Stimulated activated naive CD8-positive, alpha-beta T cell treated with anti-CD3 and anti-CD28 coated beads, Interleukin-15, Interleukin-2, amounts not matched to agents 100 U/mL and 50 U/mL, for 24 hours (primary cell): ENCODE measurements around the gene CCDC92.

Source experiments
- ATAC-seq: fragments of 150-1000 bp; cut with Tn5 transposase; one replicate; pipeline ENCODE4 v1.10.0; 2021
- DNase-seq: peaks from one replicate; pipeline ENCODE4 v3.0.0; 2021

CCDC92 gene

DNA sequence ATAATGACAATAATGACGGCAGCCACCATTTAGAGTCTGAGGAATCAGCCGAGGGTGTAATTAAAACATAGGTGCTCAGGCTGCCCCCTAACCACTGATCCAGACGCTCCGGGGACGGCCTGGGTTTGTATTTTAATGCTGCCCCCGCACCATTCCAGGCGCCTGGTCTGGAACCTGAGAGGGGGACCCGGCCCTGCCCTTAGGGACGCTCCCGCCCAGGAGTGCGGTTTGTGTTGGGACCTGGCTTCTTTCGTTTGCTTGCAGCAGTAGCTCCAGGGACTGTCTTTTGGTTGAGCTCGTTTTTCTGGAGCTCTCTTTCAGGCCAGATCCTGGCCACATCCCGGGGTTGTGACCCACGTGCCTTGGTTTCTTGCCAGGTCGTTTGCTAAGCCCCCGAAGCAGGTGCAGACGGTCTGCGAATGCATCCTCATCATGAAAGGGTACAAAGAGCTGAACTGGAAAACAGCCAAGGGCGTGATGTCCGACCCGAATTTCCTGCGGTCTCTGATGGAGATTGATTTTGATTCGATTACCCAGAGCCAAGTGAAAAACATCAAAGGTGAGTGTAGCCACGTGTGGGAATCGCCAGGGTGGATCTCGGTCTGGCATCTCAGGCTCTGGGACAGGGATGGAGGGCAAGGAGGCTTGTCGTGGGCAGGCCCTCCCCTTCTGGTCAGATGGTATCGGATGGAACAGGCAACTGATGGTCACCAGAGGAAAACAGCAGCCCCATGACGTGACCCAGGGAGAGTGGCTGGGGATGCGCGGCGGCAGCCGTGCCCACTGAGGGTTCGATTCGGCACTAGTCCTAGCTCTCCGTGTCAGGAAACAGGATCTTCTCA is 63.5 kb downstream of the CCDC92 start:
- ATAC-seq (no peak), DNase-seq (no peak)

DNA sequence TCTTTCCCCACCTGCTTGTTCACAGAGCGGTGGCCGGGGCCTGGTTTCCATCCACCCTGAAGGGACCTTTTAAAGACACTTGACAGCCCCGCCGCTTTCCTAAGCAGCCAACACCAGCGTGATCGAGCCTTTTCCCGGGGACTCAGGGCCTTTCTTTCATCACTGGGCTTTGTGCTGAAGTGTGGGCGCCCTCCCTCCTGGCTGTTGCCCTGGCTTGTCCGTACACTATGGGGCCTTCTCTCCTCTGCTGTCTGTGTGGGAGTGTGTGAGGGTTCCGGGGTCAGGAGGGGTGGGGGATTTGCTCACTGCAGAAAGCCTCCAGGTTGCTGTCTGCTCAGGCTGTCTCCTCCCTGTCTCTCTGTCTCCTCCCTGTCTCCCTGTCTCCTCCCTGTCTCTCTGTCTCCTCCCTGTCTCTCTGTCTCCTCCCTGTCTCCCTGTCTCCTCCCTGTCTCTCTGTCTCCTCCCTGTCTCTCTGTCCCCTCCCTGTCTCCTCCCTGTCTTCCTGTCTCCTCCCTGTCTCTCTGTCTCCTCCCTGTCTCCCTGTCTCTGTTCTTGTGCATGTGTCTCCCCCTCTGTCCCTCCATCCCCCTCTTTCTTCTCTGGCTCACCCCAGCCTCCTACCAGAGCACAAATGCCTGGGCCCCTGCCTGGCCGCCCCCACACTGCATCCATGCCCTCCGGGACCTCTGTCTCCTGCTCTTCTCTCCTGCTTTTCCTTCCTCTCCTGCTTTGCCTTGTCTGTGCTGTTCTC is 64.7 kb downstream of the CCDC92 start:
- DNase-seq (no peak), ATAC-seq (no peak)

DNA sequence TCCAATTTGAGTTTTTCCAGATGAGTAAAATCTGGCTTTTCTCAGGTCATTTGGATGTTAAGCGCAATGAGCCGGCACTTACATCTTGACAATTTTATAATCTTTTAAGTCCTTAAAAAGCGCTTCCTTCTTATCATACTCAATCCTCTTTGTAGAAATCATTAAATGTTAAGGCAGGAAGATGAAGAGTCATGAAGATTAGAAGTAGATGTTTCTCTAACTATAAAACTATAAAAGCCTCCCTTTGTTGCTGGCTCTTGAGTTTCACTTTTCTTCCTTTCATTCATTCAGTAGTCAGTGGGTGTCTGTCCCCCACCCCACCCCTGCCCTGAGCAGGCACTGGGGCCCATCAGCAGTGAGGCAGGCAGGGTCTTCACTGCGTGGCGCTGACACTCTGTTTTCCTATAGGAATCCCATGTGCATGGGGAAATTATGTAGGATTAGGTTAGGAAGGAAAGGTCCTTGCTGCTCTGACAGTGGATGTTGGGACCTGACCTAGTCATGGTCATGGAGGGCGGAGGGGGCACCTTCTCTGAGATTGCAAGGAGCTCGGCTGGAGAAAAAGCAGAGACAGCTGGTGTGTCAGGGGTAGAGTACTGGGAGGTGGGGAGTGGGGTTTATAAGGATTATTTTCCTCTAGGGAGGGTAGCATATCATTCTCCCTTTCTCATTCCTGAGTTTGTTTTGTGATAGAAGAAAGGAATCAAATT is 65.8 kb downstream of the CCDC92 start:
- ATAC-seq (no peak), DNase-seq (no peak)

DNA sequence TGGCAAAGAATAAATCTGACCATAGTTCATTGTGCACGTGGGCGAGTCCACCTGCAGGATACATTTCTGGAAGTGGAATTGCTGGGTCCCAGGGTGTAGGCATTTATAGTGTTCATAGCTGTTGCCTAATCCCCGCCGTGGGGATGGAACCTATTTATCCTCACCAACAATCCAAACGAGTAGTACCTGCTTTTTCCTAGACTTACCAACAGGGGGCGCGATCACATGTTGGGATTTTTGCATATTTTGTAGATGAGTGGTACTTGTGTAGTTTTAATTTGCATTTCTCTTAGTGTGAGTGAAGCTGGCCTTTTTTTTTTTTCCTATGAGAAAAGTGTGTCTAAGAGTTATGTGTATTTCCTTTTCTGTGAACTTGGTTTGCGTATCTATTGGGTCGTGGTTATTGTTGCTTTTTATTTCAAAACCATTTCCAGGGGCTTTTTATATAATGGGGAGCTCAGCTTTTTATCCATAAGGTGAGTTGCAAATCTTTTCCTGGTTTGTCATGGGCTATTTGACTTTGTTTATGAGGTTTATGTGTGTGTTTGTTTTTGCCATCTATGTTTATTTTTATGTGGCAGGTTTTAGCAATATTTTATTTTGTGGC is 67.2 kb downstream of the CCDC92 start:
- no peak for ATAC-seq
- peak; percentile 67 for DNase-seq

DNA sequence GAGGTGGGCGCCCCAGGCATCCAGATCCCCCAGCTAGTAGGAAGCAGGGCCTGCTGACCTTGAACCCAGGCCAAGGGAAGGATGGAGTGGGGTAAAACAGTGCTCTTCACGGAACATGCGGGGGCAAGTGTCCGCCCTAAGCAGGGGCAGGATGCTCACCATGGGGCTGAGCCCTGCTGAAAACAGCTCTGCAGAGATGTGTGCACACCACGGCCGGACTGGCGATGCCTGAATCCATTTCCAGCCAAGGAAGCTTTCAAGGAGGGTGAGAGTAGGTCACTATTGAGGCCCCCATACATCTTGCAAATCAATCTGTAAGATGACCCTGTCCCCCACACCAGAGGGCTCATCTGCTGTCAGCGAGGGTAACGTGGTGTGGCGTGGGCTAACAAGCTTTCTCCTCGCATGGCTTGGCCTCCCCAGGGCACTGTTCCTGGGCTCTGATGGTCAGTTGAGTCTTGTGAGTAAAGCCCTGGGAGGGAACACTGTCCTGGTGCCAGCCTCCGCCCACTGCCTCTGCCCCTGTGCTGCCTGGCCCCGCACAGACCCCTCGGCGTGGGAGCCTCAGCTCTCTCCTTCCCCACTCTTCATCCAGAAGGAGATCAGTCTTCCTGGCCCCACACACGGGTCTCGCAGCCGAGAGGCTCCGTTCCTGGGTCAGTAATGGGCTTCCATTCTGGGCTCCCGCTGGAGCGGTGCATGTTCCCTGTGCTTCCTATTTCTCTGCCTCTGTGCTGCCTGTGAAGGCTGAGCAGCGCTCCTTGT is 69.1 kb downstream of the CCDC92 start:
- ATAC-seq, result no peak
- DNase-seq, result no peak

DNA sequence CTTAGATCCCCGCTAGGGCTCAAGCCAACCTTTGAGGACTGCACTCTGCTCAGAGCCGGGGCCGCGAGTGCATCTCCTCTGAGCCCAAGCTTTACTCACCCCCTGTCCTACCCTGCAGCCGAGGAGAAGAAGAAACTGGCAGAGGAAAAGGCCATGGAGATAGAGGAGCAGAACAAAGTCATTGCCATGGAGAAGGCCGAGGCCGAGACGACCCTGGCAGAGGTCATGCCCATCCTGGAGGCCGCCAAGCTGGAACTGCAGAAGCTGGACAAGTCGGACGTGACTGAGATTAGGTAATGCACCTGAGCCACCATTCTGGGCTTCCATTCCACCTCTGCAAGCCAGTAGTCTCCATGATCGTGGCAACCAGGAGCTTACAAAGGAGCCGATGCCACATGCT is 69.8 kb downstream of the CCDC92 start:
- no peak for DNase-seq
- ATAC-seq, result no peak

DNA sequence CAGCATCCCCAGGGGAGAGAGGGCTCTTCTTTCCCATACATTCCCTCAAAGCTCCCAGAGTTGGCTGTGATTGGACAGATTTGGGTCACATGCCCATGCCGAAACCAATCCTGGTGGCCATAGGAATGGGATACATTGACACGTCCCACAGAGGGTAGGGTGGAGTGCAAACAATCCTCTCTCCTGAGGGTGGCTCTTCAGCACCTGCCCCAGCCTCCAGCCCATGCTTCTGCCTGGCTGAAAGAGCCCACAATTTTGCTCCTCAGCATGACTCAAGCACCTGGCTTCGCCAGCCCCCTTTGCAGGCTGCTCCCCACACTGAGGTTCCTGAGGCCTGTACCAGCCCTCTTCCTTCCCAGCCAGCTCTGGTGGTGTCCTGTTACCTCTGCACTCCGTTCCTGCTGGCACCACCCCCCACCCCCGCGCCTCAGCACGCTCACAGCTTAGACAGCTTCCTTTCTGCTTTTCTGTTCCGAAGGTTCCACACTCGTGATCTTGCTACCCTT is 71.7 kb downstream of the CCDC92 start:
- DNase-seq (peak; percentile 28), ATAC-seq (peak; percentile 62)

DNA sequence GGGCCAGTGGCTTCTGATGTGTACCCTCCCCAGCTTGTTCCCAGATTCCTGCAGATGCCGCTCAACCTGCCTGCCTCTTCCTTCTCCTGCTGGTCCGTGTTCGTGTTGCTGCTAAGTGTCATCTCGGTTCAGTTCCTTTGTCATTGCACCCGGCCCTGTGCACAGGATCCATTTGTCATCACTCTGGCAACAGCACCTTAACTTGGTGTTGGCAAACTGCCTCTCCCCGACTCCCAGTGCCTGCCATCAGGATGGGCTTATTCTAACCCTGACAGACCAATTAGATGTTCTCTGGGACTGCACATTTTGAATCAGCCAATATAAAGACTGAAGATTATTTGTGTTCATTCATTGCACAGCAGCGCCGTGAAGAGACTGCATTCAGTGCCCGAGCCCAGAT is 73.3 kb downstream of the CCDC92 start:
- no peak for ATAC-seq

DNA sequence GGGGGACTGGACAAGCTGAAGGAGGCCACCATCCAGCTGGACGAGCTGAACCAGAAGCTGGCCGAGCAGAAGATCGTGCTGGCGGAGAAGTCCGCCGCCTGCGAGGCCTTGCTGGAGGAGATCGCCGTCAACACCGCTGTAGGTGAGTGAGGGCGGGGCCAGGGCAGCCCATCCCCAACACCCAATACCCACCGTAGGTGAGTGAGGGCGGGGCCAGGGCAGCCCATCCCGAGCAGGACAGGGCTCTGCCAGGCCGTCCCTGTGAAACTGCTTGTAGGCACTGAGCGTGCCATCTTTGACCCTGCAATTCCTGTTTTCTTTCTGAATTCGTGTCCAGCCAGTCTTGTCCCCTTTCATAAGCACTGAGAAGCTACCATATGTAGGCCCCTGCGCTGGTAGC is 74.0 kb downstream of the CCDC92 start:
- ATAC-seq (no peak), DNase-seq (no peak)

More for the DNA sequence above, 73.3 kb downstream of the CCDC92 start:
- DNase-seq, result no peak

DNA sequence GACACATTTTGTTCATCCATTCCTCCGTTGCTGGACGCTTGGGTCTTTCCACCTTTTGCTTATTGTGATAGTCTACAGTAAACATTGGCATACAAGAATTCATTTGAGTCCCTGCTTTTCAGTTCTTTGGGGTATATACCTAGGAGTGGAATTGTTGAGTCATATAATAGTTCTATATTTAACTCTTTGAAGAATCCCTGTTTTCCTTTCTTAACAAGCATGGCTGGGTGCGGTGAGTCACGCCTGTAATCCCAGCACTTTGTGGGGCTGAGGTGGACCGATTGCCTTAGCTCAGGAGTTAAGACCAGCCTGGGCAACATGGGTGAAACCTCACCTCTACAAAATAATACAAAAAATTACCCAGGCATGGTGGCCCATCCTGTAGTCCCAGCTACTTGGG is 75.4 kb downstream of the CCDC92 start:
- DNase-seq, result no peak

DNA sequence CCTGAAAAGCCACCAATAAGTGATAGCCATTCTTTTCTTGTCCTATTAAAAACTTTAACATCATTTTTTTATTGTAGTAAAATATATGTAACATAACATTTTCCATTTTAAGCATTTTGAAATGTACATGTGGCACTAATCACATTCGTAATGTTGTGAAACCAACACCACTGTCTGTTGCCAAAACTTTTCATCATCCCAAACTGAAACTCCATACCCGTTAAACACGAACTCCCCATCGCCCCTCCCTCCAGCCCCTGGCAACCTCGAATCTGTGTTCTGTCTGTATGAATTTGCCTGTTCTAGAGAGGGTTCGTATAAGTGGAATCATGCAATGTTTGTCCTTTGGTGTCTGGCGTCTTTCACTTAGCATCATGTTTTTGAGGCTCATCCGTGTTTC is 75.9 kb downstream of the CCDC92 start:
- no peak for ATAC-seq
- no peak for DNase-seq

More for the DNA sequence above, 75.4 kb downstream of the CCDC92 start:
- no peak for ATAC-seq

DNA sequence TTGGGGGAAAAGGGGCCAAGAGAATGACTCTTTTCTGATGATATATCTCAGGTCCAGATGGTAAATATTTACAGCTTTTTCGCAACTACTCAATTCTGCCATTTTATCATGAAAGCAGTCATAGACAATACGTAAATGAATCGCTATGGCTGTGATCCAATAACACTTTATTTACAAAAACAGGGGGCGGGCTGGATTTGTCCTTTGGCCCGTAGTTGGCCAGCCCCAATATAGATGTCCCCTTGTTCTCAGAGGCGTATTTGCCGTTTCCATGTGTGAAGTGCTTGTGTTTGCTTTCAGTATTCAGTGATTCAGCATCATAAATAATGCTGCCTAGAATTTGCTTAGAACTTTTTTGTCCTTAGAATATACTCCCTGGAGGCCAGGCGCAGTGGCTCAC is 77.2 kb downstream of the CCDC92 start:
- ATAC-seq, result no peak
- no peak for DNase-seq

DNA sequence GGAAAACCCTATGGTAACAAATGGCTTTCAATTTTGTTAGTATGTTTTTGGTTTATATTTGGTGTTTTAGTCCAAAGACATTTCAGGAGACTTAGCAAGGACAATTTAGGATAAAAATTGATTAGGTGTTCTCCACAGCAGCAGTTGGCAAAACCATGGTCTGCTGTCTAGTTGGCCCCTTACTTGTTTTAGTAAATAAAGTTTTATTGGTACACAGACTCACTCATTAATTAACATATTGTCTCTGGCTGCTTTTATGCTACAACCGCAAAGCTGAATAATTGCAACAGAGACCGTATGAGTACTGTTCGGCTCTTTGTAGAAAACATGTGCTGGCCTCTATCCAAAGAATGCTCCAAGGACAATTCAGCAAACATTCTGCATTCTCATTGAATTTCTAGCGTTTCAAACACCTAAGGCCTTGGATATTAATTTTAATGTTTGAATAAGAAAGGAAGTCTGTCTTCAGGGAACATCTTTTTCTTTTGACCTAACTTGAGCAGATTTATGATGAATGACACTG is 77.7 kb downstream of the CCDC92 start:
- DNase-seq (no peak), ATAC-seq (no peak)

DNA sequence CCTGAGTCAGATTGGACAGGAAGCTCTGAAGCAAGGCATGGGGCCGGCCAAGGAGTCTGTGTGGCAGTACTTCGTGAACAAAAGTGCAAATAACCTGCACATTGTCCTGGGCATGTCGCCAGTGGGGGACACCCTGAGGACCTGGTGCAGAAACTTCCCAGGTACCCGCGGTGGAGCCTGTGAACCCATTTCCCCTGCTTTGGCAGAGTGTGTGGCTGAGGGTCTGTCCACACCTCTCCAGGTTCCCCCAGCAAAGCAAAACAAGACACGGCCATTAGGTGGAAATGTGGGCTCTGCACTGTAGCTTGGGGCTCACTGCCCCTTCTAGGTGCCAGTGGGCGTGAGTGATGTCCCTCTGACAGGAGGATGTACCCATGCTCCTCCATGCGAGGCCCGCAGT is 79.4 kb downstream of the CCDC92 start:
- no peak for ATAC-seq
- DNase-seq, result no peak

DNA sequence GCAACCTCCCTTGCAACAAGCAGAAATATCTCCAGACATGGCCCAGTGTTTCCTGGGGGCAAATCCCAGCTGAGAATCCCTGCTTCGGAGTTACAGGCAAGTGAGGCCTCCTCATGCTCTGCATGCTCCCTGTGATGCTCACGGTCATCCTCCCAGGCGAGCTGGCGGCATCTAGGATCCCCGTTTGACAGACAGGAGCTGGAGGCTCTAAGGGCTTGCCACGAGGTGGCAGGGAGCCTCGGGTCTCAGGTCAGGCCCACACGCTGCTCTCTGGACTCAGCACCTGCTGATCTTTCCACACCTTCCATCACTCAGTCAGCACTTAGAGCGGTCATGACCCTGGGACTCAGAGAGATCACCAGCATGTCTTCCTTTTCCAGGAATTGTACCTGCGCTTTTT is 79.8 kb downstream of the CCDC92 start:
- no peak for DNase-seq
- ATAC-seq, result no peak

DNA sequence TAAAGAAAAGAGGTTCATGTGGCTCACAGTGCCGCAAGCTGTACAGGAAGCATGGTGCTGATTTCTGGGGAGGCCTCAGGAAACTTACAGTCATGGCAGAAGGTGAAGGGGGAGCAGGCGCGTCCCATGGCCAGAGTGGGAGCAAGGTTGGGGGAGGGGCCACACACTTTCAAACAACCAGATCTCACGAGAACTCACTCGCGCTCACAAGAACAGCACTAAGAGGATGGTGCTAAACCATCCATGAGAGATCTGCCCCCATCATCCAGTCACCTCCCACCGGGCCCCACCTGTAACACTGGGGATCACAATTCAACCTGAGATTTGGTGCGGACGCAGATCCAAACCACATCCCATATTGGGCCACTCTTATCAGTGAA is 80.5 kb downstream of the CCDC92 start:
- no peak for DNase-seq
- ATAC-seq, result no peak

DNA sequence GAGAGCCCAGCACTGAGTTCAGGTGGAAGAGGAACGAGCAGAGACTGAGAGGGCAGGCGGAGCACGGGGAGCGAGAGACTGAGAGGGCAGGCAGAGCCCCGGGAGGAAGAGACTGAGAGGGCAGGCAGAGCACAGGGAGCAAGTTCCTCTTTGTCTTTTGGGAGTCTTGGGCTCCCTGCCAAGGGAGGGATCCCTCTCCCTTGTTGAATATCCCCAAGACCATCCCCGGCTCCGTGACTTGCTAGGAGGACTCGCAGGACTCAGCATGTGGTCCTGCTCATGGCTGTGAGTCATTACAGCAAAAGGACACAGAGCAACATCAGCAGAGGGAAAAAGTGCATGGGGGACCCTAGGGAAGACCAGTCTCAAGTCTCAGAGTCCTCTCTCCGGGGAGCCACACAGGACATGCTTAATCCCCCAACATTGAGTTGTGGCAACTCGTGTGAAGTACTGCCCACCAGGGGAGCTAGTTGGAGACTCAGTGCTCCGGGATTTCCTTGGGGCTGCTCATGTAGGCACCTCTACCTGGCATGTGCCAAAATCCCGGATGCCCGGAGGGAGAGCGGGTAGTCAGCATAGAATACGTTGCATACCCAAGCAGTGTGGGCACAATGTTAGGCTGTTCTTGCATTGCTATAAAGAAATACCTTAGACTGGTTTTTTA is 81.0 kb downstream of the CCDC92 start:
- peak; percentile 19 for ATAC-seq
- DNase-seq, result no peak

DNA sequence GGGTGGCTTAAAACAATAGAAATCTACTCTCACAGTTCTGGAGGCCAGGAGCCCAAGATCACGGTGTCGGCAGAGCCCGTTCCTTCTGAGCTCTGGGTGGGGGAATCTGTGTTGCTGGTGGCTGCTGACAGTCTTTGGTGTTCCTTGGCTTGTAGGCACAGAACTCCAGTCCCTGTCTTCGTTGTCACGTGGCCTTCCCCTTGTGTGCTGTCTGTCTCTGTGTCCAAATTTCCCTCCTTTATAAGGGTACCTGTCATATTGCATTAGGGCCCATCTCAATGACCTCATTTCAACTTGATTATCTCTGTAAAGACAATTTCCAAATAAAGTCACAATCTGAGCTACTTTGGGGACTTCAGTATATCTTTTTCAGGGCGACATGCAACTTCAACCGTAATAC is 81.6 kb downstream of the CCDC92 start:
- no peak for ATAC-seq
- DNase-seq, result no peak

DNA sequence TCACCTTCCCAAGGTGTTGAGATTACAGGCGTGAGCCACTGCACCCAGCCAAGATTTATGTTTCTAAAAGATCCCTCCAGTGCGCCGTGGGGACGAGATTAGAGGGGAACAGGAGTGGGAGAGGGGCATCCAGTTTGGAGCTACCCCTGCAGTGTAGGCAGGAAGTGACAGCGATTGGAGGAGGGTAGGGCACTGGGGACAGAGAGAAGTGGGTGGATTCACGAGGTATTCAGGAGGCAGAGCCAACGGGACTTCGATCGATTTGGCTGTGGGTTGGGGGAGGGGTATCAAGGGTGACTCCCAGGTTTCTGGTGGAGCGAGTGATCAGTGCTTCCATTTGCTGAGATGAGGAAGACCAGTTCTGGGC is 82.1 kb downstream of the CCDC92 start:
- ATAC-seq (no peak), DNase-seq (no peak)

DNA sequence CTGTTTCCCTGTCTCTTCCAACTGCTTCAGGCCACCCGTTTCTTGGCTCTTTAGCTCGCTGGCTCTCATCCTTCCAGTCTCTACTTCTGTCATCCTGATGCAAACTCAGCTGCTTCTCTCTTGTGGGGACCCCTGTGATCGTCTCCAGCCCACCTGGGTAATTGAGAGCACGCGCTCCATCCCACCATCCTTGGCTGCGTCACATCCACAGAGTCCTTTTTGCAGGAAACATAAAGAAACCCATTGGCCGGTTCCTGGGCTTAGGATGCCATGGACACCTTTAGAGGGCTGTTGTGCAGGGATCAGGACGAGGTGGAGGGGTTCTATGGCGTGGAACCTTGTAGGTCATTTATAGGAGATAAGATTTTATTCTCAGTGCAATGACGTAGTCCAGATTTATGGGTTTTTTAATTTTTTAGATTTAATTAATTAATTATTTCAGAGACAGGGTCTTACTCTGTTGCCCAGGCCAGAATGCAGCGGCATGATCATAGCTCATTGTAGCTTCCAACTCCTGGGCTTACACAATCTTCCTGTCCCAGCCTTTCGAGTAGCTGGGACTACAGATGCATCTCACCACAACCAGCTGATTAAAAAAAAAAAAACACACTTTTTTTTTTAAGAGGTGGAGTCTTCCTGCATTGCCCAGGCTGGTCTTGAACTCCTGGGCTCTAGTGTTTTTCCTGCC is 82.6 kb downstream of the CCDC92 start:
- ATAC-seq, result no peak
- DNase-seq, result no peak
